Activated CD8-positive, alpha-beta memory T cell treated with anti-CD3 and anti-CD28 coated beads for 36 hours (primary cell): ENCODE data around the gene MGST1. TPM values are rescaled to one million over a fixed set of nuclear protein-coding genes. Genes with fewer than 3 reads are reported as not detected.

Experiments used
- CTCF ChIA-PET: fragments of 350-600 bp; sonication (Branson Sonifier 250); formaldehyde crosslinking; loops from one replicate; lab custom pipeline; 2021; ENCODE audit warnings: antibody characterized with exemption; lab: Charles Lee
- POLR2A ChIA-PET: fragments of 350-600 bp; sonication (Branson Sonifier 250); formaldehyde crosslinking; loops from one replicate; lab custom pipeline; 2021; ENCODE audit warnings: antibody characterized with exemption; lab: Charles Lee
- total RNA-seq, 2 experiments: library from RNA; stranded (reverse); gene quantifications; one replicate each; pipeline ENCODE4 v1.2.3, GENCODE V29; 2021

Gene MGST1
- total RNA-seq, 2 experiments from 2014 or later: not detected

DNA sequence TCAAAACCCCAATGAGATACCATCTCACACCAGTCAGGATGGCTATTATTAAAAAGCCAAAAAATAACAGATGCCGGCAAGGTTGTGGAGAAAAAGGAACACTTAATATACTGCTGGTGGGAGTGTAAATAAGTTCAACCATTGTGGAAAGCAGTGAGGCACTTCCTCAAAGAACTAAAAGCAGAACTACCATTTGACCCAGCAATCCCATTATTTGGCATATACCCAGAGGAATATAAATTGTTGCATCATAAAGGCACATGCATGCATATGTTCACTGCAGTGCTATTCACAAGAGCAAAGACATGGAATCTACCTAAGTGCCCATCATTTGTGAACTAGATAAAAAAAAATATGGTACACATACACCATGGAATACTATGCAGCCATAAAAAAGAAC is 59.9 kb downstream of the MGST1 start:
- POLR2A ChIA-PET: no interaction called here
- CTCF ChIA-PET: no interaction called here

Other genes starting within 250 kb of the MGST1 start
- not detected for gene SLC15A5, start 70.0 kb upstream of the MGST1 start, total RNA-seq